ENCODE data around the gene SLC24A5.

SLC24A5 gene

DNA sequence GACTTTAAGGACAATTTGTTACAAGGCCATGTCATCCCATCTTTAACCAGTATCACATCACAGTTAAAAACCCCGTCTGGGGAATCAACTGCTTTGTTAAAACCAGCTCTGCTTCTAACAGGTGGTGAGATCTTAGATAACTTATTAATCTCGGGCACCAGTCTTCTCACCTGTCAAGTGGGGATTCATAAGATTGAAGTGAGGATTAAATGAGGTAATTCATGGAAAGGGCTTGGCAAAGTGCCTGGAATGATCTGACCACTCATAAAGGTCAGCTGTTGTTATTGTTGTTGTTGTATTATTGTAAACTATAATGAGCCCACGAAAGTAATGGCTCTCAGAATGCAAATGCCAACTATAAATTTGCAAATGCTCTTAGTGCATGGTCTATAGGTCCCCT is 30.1 kb upstream of the SLC24A5 start:
- H3K27me3 ChIP-seq (ENCODE audit: insufficient read depth, low read length, poor library complexity, severe bottlenecking), result no peaks in the 10 kb centered on the region
- no peak overlapping the region for H3K4me2 ChIP-seq (ENCODE audit: low read depth, low read length, poor library complexity, severe bottlenecking)
- H3K9ac ChIP-seq (ENCODE audit: low read depth, low read length, poor library complexity, severe bottlenecking), result no peak overlapping the region
- no peak overlapping the region for H3K4me3 ChIP-seq (ENCODE audit: low read length, poor library complexity, severe bottlenecking)
- H3K79me2 ChIP-seq (ENCODE audit: insufficient read depth, low read length), result no peaks in the 10 kb centered on the region
- H4K20me1 ChIP-seq (ENCODE audit: insufficient read depth, low read length, poor library complexity, severe bottlenecking), result no peaks in the 10 kb centered on the region
- H3K36me3 ChIP-seq (ENCODE audit: insufficient read depth, low read length), result no peaks in the 10 kb centered on the region
- TF ChIP-seq, protein P1, sequence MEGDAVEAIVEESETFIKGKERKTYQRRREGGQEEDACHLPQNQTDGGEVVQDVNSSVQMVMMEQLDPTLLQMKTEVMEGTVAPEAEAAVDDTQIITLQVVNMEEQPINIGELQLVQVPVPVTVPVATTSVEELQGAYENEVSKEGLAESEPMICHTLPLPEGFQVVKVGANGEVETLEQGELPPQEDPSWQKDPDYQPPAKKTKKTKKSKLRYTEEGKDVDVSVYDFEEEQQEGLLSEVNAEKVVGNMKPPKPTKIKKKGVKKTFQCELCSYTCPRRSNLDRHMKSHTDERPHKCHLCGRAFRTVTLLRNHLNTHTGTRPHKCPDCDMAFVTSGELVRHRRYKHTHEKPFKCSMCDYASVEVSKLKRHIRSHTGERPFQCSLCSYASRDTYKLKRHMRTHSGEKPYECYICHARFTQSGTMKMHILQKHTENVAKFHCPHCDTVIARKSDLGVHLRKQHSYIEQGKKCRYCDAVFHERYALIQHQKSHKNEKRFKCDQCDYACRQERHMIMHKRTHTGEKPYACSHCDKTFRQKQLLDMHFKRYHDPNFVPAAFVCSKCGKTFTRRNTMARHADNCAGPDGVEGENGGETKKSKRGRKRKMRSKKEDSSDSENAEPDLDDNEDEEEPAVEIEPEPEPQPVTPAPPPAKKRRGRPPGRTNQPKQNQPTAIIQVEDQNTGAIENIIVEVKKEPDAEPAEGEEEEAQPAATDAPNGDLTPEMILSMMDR (conservative IDR thresholded peaks at IDR 0.05; ENCODE audit: low read length), result no peak
- no peak for TF ChIP-seq EZH2phosphoT487 (IDR thresholded peaks at IDR 0.05; ENCODE audit: borderline replicate concordance)
- H2AFZ ChIP-seq (ENCODE audit: low read length), result no peak overlapping the region
- H3K9me2 ChIP-seq (replicated peaks; ENCODE audit: low read depth, low read length), result no peaks in the 10 kb centered on the region
- H3K4me1 ChIP-seq (ENCODE audit: insufficient read depth, low read length, poor library complexity, severe bottlenecking), result no peaks in the 10 kb centered on the region
- H3F3A ChIP-seq (ENCODE audit: low read depth), result no peaks in the 10 kb centered on the region
- no peaks in the 10 kb centered on the region for H3K9me3 ChIP-seq (ENCODE audit: insufficient read depth, low read depth, low read length)

DNA sequence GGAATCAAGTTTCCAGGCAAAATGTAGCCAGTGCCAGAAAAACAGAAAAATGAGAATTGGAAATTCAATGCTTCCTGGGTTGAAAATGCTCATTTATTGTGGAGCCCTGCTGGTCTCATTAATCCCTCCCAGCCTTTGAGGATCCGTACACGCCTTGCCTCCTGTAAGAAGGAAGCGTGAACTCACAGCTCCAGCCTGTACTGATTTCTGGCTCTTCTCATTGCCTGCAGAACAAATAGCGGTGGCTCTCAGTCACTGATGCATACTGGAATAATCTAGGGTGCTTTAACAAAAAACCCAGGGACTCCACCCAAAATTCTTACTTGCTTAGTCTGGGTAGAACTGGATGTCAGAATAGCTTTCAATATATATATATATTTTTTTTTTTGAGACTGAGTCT is 29.3 kb upstream of the SLC24A5 start:
- no peaks in the 10 kb centered on the region for H3F3A ChIP-seq (ENCODE audit: low read depth)
- no peaks in the 10 kb centered on the region for H3K9me2 ChIP-seq (replicated peaks; ENCODE audit: low read depth, low read length)
- H3K9me3 ChIP-seq (ENCODE audit: insufficient read depth, low read depth, low read length), result no peaks in the 10 kb centered on the region
- H2AFZ ChIP-seq (ENCODE audit: low read length), result no peak overlapping the region
- H3K27me3 ChIP-seq (ENCODE audit: insufficient read depth, low read length, poor library complexity, severe bottlenecking), result no peaks in the 10 kb centered on the region
- H3K36me3 ChIP-seq (ENCODE audit: insufficient read depth, low read length), result no peaks in the 10 kb centered on the region
- no peak overlapping the region for H3K9ac ChIP-seq (ENCODE audit: low read depth, low read length, poor library complexity, severe bottlenecking)
- no peaks in the 10 kb centered on the region for H3K4me1 ChIP-seq (ENCODE audit: insufficient read depth, low read length, poor library complexity, severe bottlenecking)
- TF ChIP-seq EZH2phosphoT487 (IDR thresholded peaks at IDR 0.05; ENCODE audit: borderline replicate concordance), result no peak
- TF ChIP-seq, protein P1 (conservative IDR thresholded peaks at IDR 0.05; ENCODE audit: low read length), result no peak
- H3K79me2 ChIP-seq (ENCODE audit: insufficient read depth, low read length), result no peaks in the 10 kb centered on the region
- no peak overlapping the region for H3K4me2 ChIP-seq (ENCODE audit: low read depth, low read length, poor library complexity, severe bottlenecking)
- no peak overlapping the region for H3K4me3 ChIP-seq (ENCODE audit: low read length, poor library complexity, severe bottlenecking)
- H4K20me1 ChIP-seq (ENCODE audit: insufficient read depth, low read length, poor library complexity, severe bottlenecking), result no peaks in the 10 kb centered on the region

DNA sequence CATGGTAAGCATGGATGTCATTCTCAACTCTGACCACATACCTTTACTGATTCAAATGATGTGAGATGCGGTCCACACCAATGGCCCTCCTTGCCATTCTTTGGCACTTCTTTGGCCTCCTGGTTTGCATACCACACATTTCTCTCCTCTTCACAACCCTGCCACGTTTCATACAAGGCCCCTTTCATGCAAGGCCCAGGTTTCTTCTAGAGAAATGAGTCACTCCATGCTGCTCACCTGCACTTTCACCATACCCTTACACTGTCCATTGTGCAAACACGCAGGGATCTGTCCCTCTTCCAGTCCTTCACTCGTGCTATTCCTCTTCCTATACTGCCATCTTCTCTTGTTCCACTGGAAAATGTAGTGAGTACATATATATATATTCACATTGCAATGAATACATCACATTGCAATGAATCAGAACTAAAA is 24.4 kb upstream of the SLC24A5 start:
- Histone ChIP-seq H3K4me1 (ENCODE audit: insufficient read depth, low read length, poor library complexity, severe bottlenecking) (no peaks in the 10 kb centered on the region), H3K9me2 (replicated peaks; ENCODE audit: low read depth, low read length) (no peaks in the 10 kb centered on the region), H3K4me3 (ENCODE audit: low read length, poor library complexity, severe bottlenecking) (no peak overlapping the region), H3K9me3 (ENCODE audit: insufficient read depth, low read depth, low read length) (no peaks in the 10 kb centered on the region), H3K4me2 (ENCODE audit: low read depth, low read length, poor library complexity, severe bottlenecking) (no peak overlapping the region), H3K27me3 (ENCODE audit: insufficient read depth, low read length, poor library complexity, severe bottlenecking) (no peaks in the 10 kb centered on the region), H3F3A (ENCODE audit: low read depth) (no peaks in the 10 kb centered on the region), H3K79me2 (ENCODE audit: insufficient read depth, low read length) (no peaks in the 10 kb centered on the region), H2AFZ (ENCODE audit: low read length) (no peak overlapping the region), H3K36me3 (ENCODE audit: insufficient read depth, low read length) (no peaks in the 10 kb centered on the region), H4K20me1 (ENCODE audit: insufficient read depth, low read length, poor library complexity, severe bottlenecking) (no peaks in the 10 kb centered on the region), H3K9ac (ENCODE audit: low read depth, low read length, poor library complexity, severe bottlenecking) (no peak overlapping the region)
- TF ChIP-seq EZH2phosphoT487 (IDR thresholded peaks at IDR 0.05; ENCODE audit: borderline replicate concordance), result no peak
- TF ChIP-seq, protein P1 (conservative IDR thresholded peaks at IDR 0.05; ENCODE audit: low read length), result no peak

Measured in Loucy (cell line).